Ascending aorta (tissue), 2 donors: ENCODE measurements around the gene PDSS2. TPM values are rescaled to one million over a fixed set of nuclear protein-coding genes. Genes with fewer than 3 reads are reported as not detected.
A peak's percentile ranks its signal among the peaks of the same experiment; 100 is the strongest.

ENCODE experiments used
- DNase-seq, 2 donors: peaks; one replicate each; pipeline ENCODE4 v3.0.0-alpha.2; 2019; ENCODE audit warnings: low spot score in 2 of 2
- H3K27ac ChIP-seq, 2 donors: fragments of 200-600 bp; sonication (generic); one replicate each; pipeline ENCODE4 v1.5.1; 2016 to 2017; ENCODE audit warnings: mild to moderate bottlenecking in 1 of 2
- H3K27me3 ChIP-seq: fragments of 200-600 bp; sonication (generic); one replicate; pipeline ENCODE4 v1.5.1; 2017
- H3K36me3 ChIP-seq, 2 donors: fragments of 200-600 bp; sonication (generic); one replicate each; pipeline ENCODE4 v1.5.1; 2016
- H3K4me1 ChIP-seq, 2 donors: fragments of 200-600 bp; sonication (generic); one replicate each; pipeline ENCODE4 v1.5.1; 2016 to 2017; ENCODE audit warnings: mild to moderate bottlenecking in 1 of 2
- H3K4me3 ChIP-seq, 2 donors: fragments of 200-600 bp; sonication (generic); one replicate each; pipeline ENCODE4 v1.5.1; 2016 to 2017; ENCODE audit warnings: mild to moderate bottlenecking in 1 of 2
- H3K9me3 ChIP-seq, 2 donors: fragments of 200-600 bp; sonication (generic); one replicate each; pipeline ENCODE4 v1.5.1; 2016
- CTCF ChIP-seq, 3 experiments: fragments of 200-600 bp in 2 of 3; fragments of 450-650 bp in 1 of 3; sonication (generic) in 2 of 3; IDR thresholded peaks; one replicate each; pipeline ENCODE4 v1.5.1; 2016 to 2019; ENCODE audit warnings: antibody characterized with exemption in 3 of 3, mild to moderate bottlenecking in 1 of 3, moderate library complexity in 1 of 3
- intact Hi-C: fragments of 100-400 bp; cut with DNase I; formaldehyde crosslinking; loops from one replicate; pipeline ENCODE4 v1.15.1; 2023
- total RNA-seq: library from RNA; depleted of rRNA; stranded (reverse); fragments of >200 nt; gene quantifications from one replicate; pipeline ENCODE4 v1.1.0, GENCODE V29; 2016

The PDSS2 gene
- total RNA-seq, 1 donor from 2014 or later = 0.85 TPM

GRCh38 chr6:107473660-107474059 lies 14.3 kb upstream of the PDSS2 start:
- Histone ChIP-seq H3K9me3 (no peaks in the 10 kb centered on the region), H3K36me3 (no peaks in the 10 kb centered on the region), H3K4me1 (no peaks in the 10 kb centered on the region), H3K4me3 (no peak overlapping the region), H3K27me3 (no peaks in the 10 kb centered on the region), H3K27ac (no peak overlapping the region)
- no peak for TF ChIP-seq CTCF (IDR thresholded peaks at IDR 0.05)
- DNase-seq = no peak
- intact Hi-C loops = no loop called here

- Histone ChIP-seq H3K36me3 (no peaks in the 10 kb centered on the region), H3K27me3 (no peaks in the 10 kb centered on the region), H3K4me1 (no peaks in the 10 kb centered on the region), H3K9me3 (no peaks in the 10 kb centered on the region), H3K27ac (no peak overlapping the region), H3K4me3 (no peak overlapping the region)
- intact Hi-C loops = no loop called here
- no peak for TF ChIP-seq CTCF (IDR thresholded peaks at IDR 0.05)
- DNase-seq = no peak
Measured at GRCh38 chr6:107470364-107470763, 11.0 kb upstream of the PDSS2 start.

- H3K27ac ChIP-seq = no peak overlapping the region
- intact Hi-C loops = loop anchor here (10.0 kb wide), 1 partner anchor 489 kb away; the partner anchor contains the start of gene SEC63
- H3K4me3 ChIP-seq = no peak overlapping the region
- DNase-seq = no peak
- no peaks in the 10 kb centered on the region for H3K4me1 ChIP-seq
- no peak for TF ChIP-seq CTCF (IDR thresholded peaks at IDR 0.05)
- H3K9me3 ChIP-seq = no peaks in the 10 kb centered on the region
- H3K36me3 ChIP-seq = no peaks in the 10 kb centered on the region
- no peaks in the 10 kb centered on the region for H3K27me3 ChIP-seq
Measured at GRCh38 chr6:107466062-107466461, 6.7 kb upstream of the PDSS2 start.

- Histone ChIP-seq H3K4me3 (peak overlapping the region; percentile 82 to 92), H3K36me3 (no peaks in the 10 kb centered on the region), H3K4me1 (peaks cover 3 to 5% of the 10 kb centered on the region in 2 donors), H3K9me3 (no peaks in the 10 kb centered on the region), H3K27me3 (no peaks in the 10 kb centered on the region), H3K27ac (peak overlapping the region; percentile 80 to 91)
- DNase-seq = no peak
- no peak for TF ChIP-seq CTCF (IDR thresholded peaks at IDR 0.05)
- intact Hi-C loops = loop anchor here (10.0 kb wide), 1 partner anchor 495 kb away; the partner anchor contains the start of gene SEC63
Measured at GRCh38 chr6:107460083-107460631, 793 bp upstream of the PDSS2 start.

GRCh38 chr6:107458672-107459282 lies 587 bp downstream of the PDSS2 start:
- no peaks in the 10 kb centered on the region for H3K9me3 ChIP-seq
- intact Hi-C loops = loop anchor here (1.0 kb wide), 1 partner anchor 31 kb away; no protein-coding TSS in a partner anchor
- H3K4me1 ChIP-seq = peaks cover 3 to 5% of the 10 kb centered on the region in 2 donors
- peak in 1 of 2 donors; percentile 64 for DNase-seq
- no peak for TF ChIP-seq CTCF (IDR thresholded peaks at IDR 0.05)
- no peaks in the 10 kb centered on the region for H3K36me3 ChIP-seq
- peak overlapping the region; percentile 80 to 91 for H3K27ac ChIP-seq
- H3K27me3 ChIP-seq = no peaks in the 10 kb centered on the region
- H3K4me3 ChIP-seq = peak overlapping the region; percentile 82 to 92
